ENCODE results near the gene RAI14.

RAI14 gene

GRCh38 chr5:34682926-34683623 lies 26.9 kb downstream of the RAI14 start:
- no peak for TF ChIP-seq CTCF (IDR thresholded peaks at IDR 0.05; ENCODE audit: low read depth, low read length, missing control alignments)
- no peak overlapping the region for H3K4me3 ChIP-seq (replicated peaks; ENCODE audit: low read depth, low read length)
- DNase-seq (ENCODE audit: extremely low read depth, low read depth) = no peak

- H3K4me3 ChIP-seq (replicated peaks; ENCODE audit: low read depth, low read length) = no peak overlapping the region
- no peak for DNase-seq (ENCODE audit: extremely low read depth, low read depth)
- TF ChIP-seq CTCF (IDR thresholded peaks at IDR 0.05; ENCODE audit: low read depth, low read length, missing control alignments) = no peak
Observed at GRCh38 chr5:34684281-34684979, 28.3 kb downstream of the RAI14 start.

GRCh38 chr5:34684980-34685352 lies 28.8 kb downstream of the RAI14 start:
- no peak overlapping the region for H3K4me3 ChIP-seq (replicated peaks; ENCODE audit: low read depth, low read length)
- TF ChIP-seq CTCF (IDR thresholded peaks at IDR 0.05; ENCODE audit: low read depth, low read length, missing control alignments) = no peak
- DNase-seq (ENCODE audit: extremely low read depth, low read depth) = no peak

- H3K4me3 ChIP-seq (replicated peaks; ENCODE audit: low read depth, low read length) = no peak overlapping the region
- no peak for TF ChIP-seq CTCF (IDR thresholded peaks at IDR 0.05; ENCODE audit: low read depth, low read length, missing control alignments)
- no peak for DNase-seq (ENCODE audit: extremely low read depth, low read depth)
Observed at GRCh38 chr5:34685485-34686165, 29.5 kb downstream of the RAI14 start.

- peak; percentile 80 for DNase-seq (ENCODE audit: extremely low read depth, low read depth)
- TF ChIP-seq CTCF (IDR thresholded peaks at IDR 0.05; ENCODE audit: low read depth, low read length, missing control alignments) = no peak
- no peak overlapping the region for H3K4me3 ChIP-seq (replicated peaks; ENCODE audit: low read depth, low read length)
Observed at GRCh38 chr5:34686762-34687268, 30.7 kb downstream of the RAI14 start.

- no peak for TF ChIP-seq CTCF (IDR thresholded peaks at IDR 0.05; ENCODE audit: low read depth, low read length, missing control alignments)
- no peak for DNase-seq (ENCODE audit: extremely low read depth, low read depth)
- H3K4me3 ChIP-seq (replicated peaks; ENCODE audit: low read depth, low read length) = no peak overlapping the region
Observed at GRCh38 chr5:34687269-34688011, 31.3 kb downstream of the RAI14 start.

All from HFF-Myc (cell line).